Tibial artery (tissue), 4 donors: ENCODE data around the gene EGF.

Experiments
- DNase-seq, 2 donors: peaks; one replicate each; pipeline ENCODE4 v3.0.0-alpha.2; 2019
- H3K27ac ChIP-seq, 2 donors: fragments of 200-600 bp; sonication (generic) in 1 of 2; 1 replicate in 1 of 2; 2 replicates in 1 of 2; pipeline ENCODE4 v1.5.1; 2018 to 2019; ENCODE audit warnings: mild to moderate bottlenecking in 1 of 2
- H3K27me3 ChIP-seq, 2 donors: fragments of 200-600 bp; sonication (generic) in 1 of 2; one replicate each; pipeline versions ENCODE4 v1.5.1 to v1.6.0; 2016 to 2019
- H3K36me3 ChIP-seq, 3 donors: fragments of 200-600 bp; sonication (generic) in 2 of 3; one replicate each; pipeline ENCODE4 v1.5.1; 2016 to 2019; ENCODE audit warnings: mild to moderate bottlenecking in 2 of 3
- H3K4me1 ChIP-seq, 4 donors: fragments of 200-600 bp; sonication (generic) in 2 of 4; 1 replicate in 3 of 4; 2 replicates in 1 of 4; pipeline ENCODE4 v1.5.1; 2016 to 2019
- H3K4me3 ChIP-seq, 2 donors: fragments of 200-600 bp; sonication (generic) in 1 of 2; 1 replicate in 1 of 2; 2 replicates in 1 of 2; pipeline ENCODE4 v1.5.1; 2018 to 2019; ENCODE audit warnings: mild to moderate bottlenecking in 2 of 2
- H3K9me3 ChIP-seq, 3 donors: fragments of 200-600 bp; sonication (generic) in 1 of 3; one replicate each; pipeline ENCODE4 v1.5.1; 2016 to 2019
- CTCF ChIP-seq, 2 experiments: fragments of 200-600 bp in 1 of 2; fragments of 450-650 bp in 1 of 2; IDR thresholded peaks; one replicate each; pipeline ENCODE4 v1.5.1; 2017 to 2019; ENCODE audit warnings: antibody characterized with exemption in 2 of 2, mild to moderate bottlenecking in 1 of 2, moderate library complexity in 1 of 2
- intact Hi-C: fragments of 100-400 bp; cut with DNase I; formaldehyde crosslinking; loops from one replicate; pipeline ENCODE4 v1.15.0; 2023; ENCODE audit warnings: low total_unique reads

EGF gene

DNA sequence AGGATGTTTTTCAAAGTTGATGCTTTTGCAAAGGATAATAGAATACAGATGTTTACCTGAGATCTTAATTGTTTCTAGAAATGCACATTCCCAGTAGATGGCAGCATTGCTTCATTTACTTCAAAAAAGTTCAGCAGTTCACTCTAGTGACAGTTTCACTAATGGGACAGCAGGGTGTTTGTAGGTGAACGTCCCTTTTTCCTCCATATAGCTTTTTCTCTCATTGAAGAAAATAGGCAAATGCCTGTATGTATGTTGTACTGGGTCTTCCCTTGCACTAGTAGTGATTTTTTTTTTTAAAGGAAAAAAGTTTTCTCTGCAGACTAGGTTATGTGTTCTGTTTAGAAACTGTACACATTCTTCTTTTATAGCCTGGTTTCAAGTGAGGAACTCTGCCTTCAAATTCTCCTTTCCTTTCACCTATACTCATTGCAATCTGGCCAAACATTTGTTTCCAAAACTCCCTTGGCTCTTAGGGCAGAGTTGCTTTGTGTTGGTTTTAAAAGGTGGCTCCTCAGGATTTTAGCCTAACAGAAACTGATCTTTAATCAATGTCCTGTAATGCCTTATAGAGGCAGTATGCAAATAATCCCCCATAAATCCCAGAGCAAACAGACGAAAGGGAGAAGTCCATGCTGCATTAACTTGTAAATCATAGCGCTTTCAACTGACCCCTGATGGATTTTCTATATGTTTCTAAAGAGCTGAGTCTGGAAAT lies 86.3 kb downstream of the EGF start:
- no peaks in the 10 kb centered on the region for H3K36me3 ChIP-seq
- H3K4me3 ChIP-seq: no peak overlapping the region
- H3K27me3 ChIP-seq: peaks cover 0 to 16% of the 10 kb centered on the region in 2 donors
- no peaks in the 10 kb centered on the region for H3K9me3 ChIP-seq
- no peaks in the 10 kb centered on the region for H3K4me1 ChIP-seq
- no peak overlapping the region for H3K27ac ChIP-seq
- TF ChIP-seq CTCF (IDR thresholded peaks at IDR 0.05): peak; percentile 57 to 60
- intact Hi-C loops: loop anchor here (5.0 kb wide), 1 partner anchor 518 kb away; no protein-coding TSS in a partner anchor
- DNase-seq: no peak

DNA sequence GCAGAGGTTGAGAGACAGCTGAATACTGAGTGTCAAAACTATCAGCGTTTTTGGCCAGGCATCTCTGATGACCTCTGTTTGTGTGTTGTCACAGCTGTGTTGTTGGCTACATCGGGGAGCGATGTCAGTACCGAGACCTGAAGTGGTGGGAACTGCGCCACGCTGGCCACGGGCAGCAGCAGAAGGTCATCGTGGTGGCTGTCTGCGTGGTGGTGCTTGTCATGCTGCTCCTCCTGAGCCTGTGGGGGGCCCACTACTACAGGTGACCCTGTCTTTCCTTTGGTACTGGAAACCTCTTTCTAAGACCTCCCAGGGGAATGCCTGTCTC lies 86.9 kb downstream of the EGF start:
- Histone ChIP-seq H3K4me3 (no peak overlapping the region), H3K36me3 (no peaks in the 10 kb centered on the region), H3K4me1 (no peaks in the 10 kb centered on the region), H3K27ac (no peak overlapping the region), H3K9me3 (no peaks in the 10 kb centered on the region), H3K27me3 (peaks cover 0 to 16% of the 10 kb centered on the region in 2 donors)
- no peak for DNase-seq
- no peak for TF ChIP-seq CTCF (IDR thresholded peaks at IDR 0.05)
- intact Hi-C loops: loop anchor here (5.0 kb wide), 1 partner anchor 518 kb away; no protein-coding TSS in a partner anchor

GRCh38 chr4:110002326-110002725 lies 89.6 kb downstream of the EGF start:
- no peak for TF ChIP-seq CTCF (IDR thresholded peaks at IDR 0.05)
- H3K4me1 ChIP-seq: no peaks in the 10 kb centered on the region
- H3K9me3 ChIP-seq: no peaks in the 10 kb centered on the region
- peaks cover 0 to 15% of the 10 kb centered on the region in 2 donors for H3K27me3 ChIP-seq
- no peak overlapping the region for H3K27ac ChIP-seq
- no peak for DNase-seq
- H3K4me3 ChIP-seq: no peak overlapping the region
- intact Hi-C loops: no loop called here
- no peaks in the 10 kb centered on the region for H3K36me3 ChIP-seq

- H3K27ac ChIP-seq: no peak overlapping the region
- H3K27me3 ChIP-seq: peaks cover 0 to 6% of the 10 kb centered on the region in 2 donors
- no peaks in the 10 kb centered on the region for H3K9me3 ChIP-seq
- H3K4me1 ChIP-seq: no peaks in the 10 kb centered on the region
- TF ChIP-seq CTCF (IDR thresholded peaks at IDR 0.05): no peak
- H3K4me3 ChIP-seq: no peak overlapping the region
- no peak for DNase-seq
- intact Hi-C loops: no loop called here
- no peaks in the 10 kb centered on the region for H3K36me3 ChIP-seq
Observed at GRCh38 chr4:110003401-110004187, 90.9 kb downstream of the EGF start.

GRCh38 chr4:110004556-110004955 lies 91.9 kb downstream of the EGF start:
- peaks cover 0 to 4% of the 10 kb centered on the region in 2 donors for H3K27me3 ChIP-seq
- H3K4me3 ChIP-seq: no peak overlapping the region
- no peak overlapping the region for H3K27ac ChIP-seq
- intact Hi-C loops: no loop called here
- no peak for TF ChIP-seq CTCF (IDR thresholded peaks at IDR 0.05)
- H3K9me3 ChIP-seq: no peaks in the 10 kb centered on the region
- H3K36me3 ChIP-seq: no peaks in the 10 kb centered on the region
- no peaks in the 10 kb centered on the region for H3K4me1 ChIP-seq
- no peak for DNase-seq
